Activated T-helper 1 cell treated with anti-CD3 and anti-CD28 coated beads, Interleukin-12 subunit alpha, Interleukin-12 subunit beta, Interleukin-2, Interleukin-4 antibody, amounts not matched to agents 30 ng/mL and 10 ng/mL and 1 ng/mL, durations not matched to agents 14 hours and 24 hours and 36 hours (primary cell): ENCODE results near the gene SCARB2. TPM values are rescaled to one million over a fixed set of nuclear protein-coding genes. Genes with fewer than 3 reads are reported as not detected.

Source experiments
- DNase-seq: peaks from one replicate; pipeline ENCODE4 v3.0.0; 2021; ENCODE audit warnings: low spot score
- H3K27ac Mint-ChIP-seq: one replicate; pipeline ENCODE4 v1.8.0; 2021; ENCODE audit warnings: mild to moderate bottlenecking, mixed read lengths
- H3K27me3 Mint-ChIP-seq: one replicate; pipeline ENCODE4 v1.8.0; 2022; ENCODE audit warnings: mild to moderate bottlenecking, moderate library complexity, mixed read lengths; ENCODE audit not compliant: insufficient read depth
- H3K36me3 Mint-ChIP-seq: one replicate; pipeline ENCODE4 v1.8.0; 2021; ENCODE audit warnings: low read depth, mixed read lengths
- H3K4me1 Mint-ChIP-seq: one replicate; pipeline ENCODE4 v1.8.0; 2021; ENCODE audit warnings: low read depth, mixed read lengths
- H3K4me3 Mint-ChIP-seq: one replicate; pipeline ENCODE4 v1.8.0; 2021; ENCODE audit warnings: mild to moderate bottlenecking, moderate library complexity, mixed read lengths
- H3K9me3 Mint-ChIP-seq: one replicate; pipeline ENCODE4 v1.8.0; 2021; ENCODE audit warnings: mixed read lengths
- intact Hi-C: fragments of 100-400 bp; cut with micrococcal nuclease; formaldehyde crosslinking; loops from one replicate; pipeline ENCODE4 v1.15.1; 2024
- total RNA-seq: library from RNA; stranded (reverse); gene quantifications from 2 replicates; pipeline ENCODE4 v1.2.3, GENCODE V29; 2022

SCARB2 gene
- total RNA-seq, 1 donor from 2014 or later = 1.4 TPM

GRCh38 chr4:76203541-76203940, 10.1 kb downstream of the SCARB2 start:
- Mint-ChIP-seq H3K27me3 (no peaks in the 10 kb centered on the region), H3K4me3 (no peak overlapping the region), H3K27ac (no peak overlapping the region), H3K9me3 (no peaks in the 10 kb centered on the region), H3K4me1 (peaks cover 15% of the 10 kb centered on the region), H3K36me3 (no peaks in the 10 kb centered on the region)
- no peak for DNase-seq
- intact Hi-C loops = no loop called here

GRCh38 chr4:76201276-76201675, 12.3 kb downstream of the SCARB2 start:
- no peak overlapping the region for H3K27ac Mint-ChIP-seq
- intact Hi-C loops = no loop called here
- no peak for DNase-seq
- peaks cover 29% of the 10 kb centered on the region for H3K4me1 Mint-ChIP-seq
- H3K9me3 Mint-ChIP-seq = no peaks in the 10 kb centered on the region
- no peaks in the 10 kb centered on the region for H3K36me3 Mint-ChIP-seq
- no peak overlapping the region for H3K4me3 Mint-ChIP-seq
- H3K27me3 Mint-ChIP-seq = no peaks in the 10 kb centered on the region

GRCh38 chr4:76200771-76201231, 12.8 kb downstream of the SCARB2 start:
- no peaks in the 10 kb centered on the region for H3K36me3 Mint-ChIP-seq

GRCh38 chr4:76199664-76200211, 13.9 kb downstream of the SCARB2 start:
- Mint-ChIP-seq H3K4me1 (peaks cover 29% of the 10 kb centered on the region), H3K4me3 (no peak overlapping the region), H3K27ac (no peak overlapping the region), H3K27me3 (no peaks in the 10 kb centered on the region), H3K36me3 (no peaks in the 10 kb centered on the region), H3K9me3 (no peaks in the 10 kb centered on the region)
- no peak for DNase-seq
- intact Hi-C loops = loop anchor here (2.0 to 5.0 kb wide), 2 partner anchors 13 to 103 kb away; partner anchors contain the start of gene SCARB2

More at GRCh38 chr4:76200771-76201231, 12.8 kb downstream of the SCARB2 start:
- H3K4me3 Mint-ChIP-seq = no peak overlapping the region
- intact Hi-C loops = no loop called here
- no peak for DNase-seq
- H3K27me3 Mint-ChIP-seq = no peaks in the 10 kb centered on the region
- no peaks in the 10 kb centered on the region for H3K9me3 Mint-ChIP-seq
- H3K27ac Mint-ChIP-seq = no peak overlapping the region
- peaks cover 29% of the 10 kb centered on the region for H3K4me1 Mint-ChIP-seq

- H3K9me3 Mint-ChIP-seq = no peaks in the 10 kb centered on the region
- no peak for DNase-seq
- H3K27ac Mint-ChIP-seq = no peak overlapping the region
- no peaks in the 10 kb centered on the region for H3K27me3 Mint-ChIP-seq
- peaks cover 8% of the 10 kb centered on the region for H3K36me3 Mint-ChIP-seq
- intact Hi-C loops = loop anchor here (2.0 to 5.0 kb wide), 2 partner anchors 14 to 104 kb away; partner anchors contain the start of gene SCARB2
- H3K4me1 Mint-ChIP-seq = peaks cover 33% of the 10 kb centered on the region
- no peak overlapping the region for H3K4me3 Mint-ChIP-seq
Observed at GRCh38 chr4:76198411-76199237, 15.0 kb downstream of the SCARB2 start.

GRCh38 chr4:76197971-76198410, 15.6 kb downstream of the SCARB2 start:
- intact Hi-C loops = loop anchor here (2.0 to 5.0 kb wide), 2 partner anchors 15 to 104 kb away; partner anchors contain the start of gene SCARB2
- H3K27me3 Mint-ChIP-seq = no peaks in the 10 kb centered on the region
- no peak overlapping the region for H3K27ac Mint-ChIP-seq
- DNase-seq = no peak
- no peak overlapping the region for H3K4me3 Mint-ChIP-seq
- peaks cover 33% of the 10 kb centered on the region for H3K4me1 Mint-ChIP-seq
- H3K36me3 Mint-ChIP-seq = peaks cover 8% of the 10 kb centered on the region
- no peaks in the 10 kb centered on the region for H3K9me3 Mint-ChIP-seq

- Mint-ChIP-seq H3K27me3 (no peaks in the 10 kb centered on the region), H3K36me3 (peaks cover 12% of the 10 kb centered on the region), H3K4me1 (peaks cover 33% of the 10 kb centered on the region), H3K9me3 (peaks cover 1% of the 10 kb centered on the region), H3K4me3 (no peak overlapping the region), H3K27ac (no peak overlapping the region)
- no peak for DNase-seq
- intact Hi-C loops = loop anchor here (5.0 kb wide), 1 partner anchor 105 kb away; no protein-coding TSS in a partner anchor
Observed at GRCh38 chr4:76197031-76197743, 16.4 kb downstream of the SCARB2 start.

GRCh38 chr4:76196376-76196775, 17.2 kb downstream of the SCARB2 start:
- Mint-ChIP-seq H3K4me3 (no peak overlapping the region), H3K36me3 (peaks cover 16% of the 10 kb centered on the region), H3K4me1 (peaks cover 33% of the 10 kb centered on the region), H3K27me3 (no peaks in the 10 kb centered on the region), H3K27ac (no peak overlapping the region), H3K9me3 (peaks cover 9% of the 10 kb centered on the region)
- intact Hi-C loops = loop anchor here (5.0 kb wide), 1 partner anchor 106 kb away; no protein-coding TSS in a partner anchor
- no peak for DNase-seq

GRCh38 chr4:76195326-76195725, 18.3 kb downstream of the SCARB2 start:
- peaks cover 16% of the 10 kb centered on the region for H3K36me3 Mint-ChIP-seq
- H3K4me3 Mint-ChIP-seq = no peak overlapping the region
- no peaks in the 10 kb centered on the region for H3K27me3 Mint-ChIP-seq
- no peak overlapping the region for H3K27ac Mint-ChIP-seq
- DNase-seq = no peak
- intact Hi-C loops = loop anchor here (5.0 kb wide), 1 partner anchor 107 kb away; no protein-coding TSS in a partner anchor
- H3K9me3 Mint-ChIP-seq = peaks cover 11% of the 10 kb centered on the region
- H3K4me1 Mint-ChIP-seq = peaks cover 33% of the 10 kb centered on the region

GRCh38 chr4:76194325-76194724, 19.3 kb downstream of the SCARB2 start:
- H3K27ac Mint-ChIP-seq = no peak overlapping the region
- H3K4me3 Mint-ChIP-seq = no peak overlapping the region
- no peaks in the 10 kb centered on the region for H3K27me3 Mint-ChIP-seq
- intact Hi-C loops = no loop called here
- H3K36me3 Mint-ChIP-seq = peaks cover 16% of the 10 kb centered on the region
- H3K9me3 Mint-ChIP-seq = peaks cover 11% of the 10 kb centered on the region
- no peak for DNase-seq
- peaks cover 26% of the 10 kb centered on the region for H3K4me1 Mint-ChIP-seq

- Mint-ChIP-seq H3K4me1 (peaks cover 11% of the 10 kb centered on the region), H3K27me3 (no peaks in the 10 kb centered on the region), H3K36me3 (peaks cover 16% of the 10 kb centered on the region), H3K9me3 (peaks cover 11% of the 10 kb centered on the region), H3K4me3 (no peak overlapping the region), H3K27ac (no peak overlapping the region)
- DNase-seq = no peak
- intact Hi-C loops = no loop called here
Observed at GRCh38 chr4:76192236-76192635, 21.4 kb downstream of the SCARB2 start.

- Mint-ChIP-seq H3K27ac (no peak overlapping the region), H3K4me3 (no peak overlapping the region), H3K36me3 (peaks cover 7% of the 10 kb centered on the region), H3K9me3 (peaks cover 11% of the 10 kb centered on the region), H3K4me1 (no peaks in the 10 kb centered on the region), H3K27me3 (no peaks in the 10 kb centered on the region)
- intact Hi-C loops = loop anchor here (10.0 kb wide), 1 partner anchor 566 kb away; no protein-coding TSS in a partner anchor
- no peak for DNase-seq
Observed at GRCh38 chr4:76188557-76188956, 25.1 kb downstream of the SCARB2 start.
